H9 (cell line): ENCODE results near the gene ASTL. TPM values are rescaled to one million over a fixed set of nuclear protein-coding genes. Genes with fewer than 3 reads are reported as not detected.

Experiments
- DNase-seq: peaks from one replicate; pipeline ENCODE4 v3.0.0-alpha.2; 2017
- H2AFZ ChIP-seq: one replicate; pipeline ENCODE4 v1.6.1; 2013; ENCODE audit warnings: mild to moderate bottlenecking, low read length, control low read depth, moderate library complexity
- H2AK5ac ChIP-seq: 2 replicates; pipeline ENCODE4 v1.6.1; 2013; ENCODE audit warnings: low read length, control low read depth, mixed read lengths; ENCODE audit not compliant: insufficient read length
- H2BK120ac ChIP-seq: one replicate; pipeline ENCODE4 v1.6.1; 2013; ENCODE audit warnings: low read depth, mild to moderate bottlenecking, low read length, control low read depth, inconsistent platforms; ENCODE audit not compliant: poor library complexity, severe bottlenecking
- H2BK12ac ChIP-seq: 2 replicates; pipeline ENCODE4 v1.6.1; 2013; ENCODE audit warnings: low read length, control low read depth, mixed read lengths, low read depth; ENCODE audit not compliant: insufficient read length
- H2BK15ac ChIP-seq: 2 replicates; pipeline ENCODE4 v1.6.1; 2013; ENCODE audit warnings: low read depth, low read length, control low read depth
- H2BK20ac ChIP-seq: one replicate; pipeline ENCODE4 v1.6.1; 2013; ENCODE audit warnings: low read depth, mild to moderate bottlenecking, low read length, control low read depth, inconsistent platforms; ENCODE audit not compliant: poor library complexity, severe bottlenecking
- H2BK5ac ChIP-seq: 2 replicates; pipeline ENCODE4 v1.6.1; 2013; ENCODE audit warnings: low read length, control low read depth, mixed read lengths; ENCODE audit not compliant: insufficient read length
- H3K14ac ChIP-seq: 2 replicates; pipeline ENCODE4 v1.6.1; 2013; ENCODE audit warnings: low read length, control low read depth; ENCODE audit not compliant: insufficient read depth
- H3K18ac ChIP-seq: 2 replicates; pipeline ENCODE4 v1.6.1; 2013; ENCODE audit warnings: low read depth, mild to moderate bottlenecking, mixed read lengths, low read length, control low read depth; ENCODE audit not compliant: insufficient read length
- H3K23ac ChIP-seq: 2 replicates; pipeline ENCODE4 v1.6.1; 2013; ENCODE audit warnings: low read length, control low read depth, mixed read lengths, low read depth; ENCODE audit not compliant: insufficient read length
- H3K23me2 ChIP-seq: 2 replicates; pipeline ENCODE4 v1.6.1; 2013; ENCODE audit warnings: low read depth, mild to moderate bottlenecking, mixed read lengths, low read length, control low read depth; ENCODE audit not compliant: insufficient read length, poor library complexity, severe bottlenecking
- H3K27ac ChIP-seq: 2 replicates; pipeline ENCODE4 v1.5.1; 2013; ENCODE audit warnings: low read length, control low read depth, mixed read lengths, low read depth; ENCODE audit not compliant: insufficient read length
- H3K27me3 ChIP-seq: 2 replicates; pipeline ENCODE4 v1.6.1; 2013; ENCODE audit warnings: low read length, control low read depth, inconsistent platforms; ENCODE audit not compliant: insufficient read depth
- H3K4ac ChIP-seq: 2 replicates; pipeline ENCODE4 v1.6.1; 2013; ENCODE audit warnings: low read depth, mild to moderate bottlenecking, control low read depth, inconsistent platforms, low read length, moderate library complexity
- H3K4me1 ChIP-seq: 2 replicates; pipeline ENCODE4 v1.6.1; 2013; ENCODE audit warnings: low read length, control low read depth, inconsistent platforms; ENCODE audit not compliant: insufficient read depth
- H3K4me2 ChIP-seq: 2 replicates; pipeline ENCODE4 v1.6.1; 2013; ENCODE audit warnings: low read length, control low read depth, mixed read lengths; ENCODE audit not compliant: insufficient read length, insufficient read depth
- H3K56ac ChIP-seq: 2 replicates; pipeline ENCODE4 v1.6.1; 2013; ENCODE audit warnings: low read depth, mild to moderate bottlenecking, mixed read lengths, low read length, control low read depth; ENCODE audit not compliant: insufficient read length
- H3K79me1 ChIP-seq: 2 replicates; pipeline ENCODE4 v1.6.1; 2013; ENCODE audit warnings: low read depth, mild to moderate bottlenecking, moderate library complexity, low read length, control low read depth, inconsistent platforms; ENCODE audit not compliant: insufficient read depth, poor library complexity, severe bottlenecking
- H3K79me2 ChIP-seq: 2 replicates; pipeline ENCODE4 v1.6.1; 2013; ENCODE audit warnings: low read length, control low read depth, inconsistent platforms; ENCODE audit not compliant: insufficient read depth
- H3K9ac ChIP-seq: 2 replicates; pipeline ENCODE4 v1.6.1; 2013; ENCODE audit warnings: low read length, control low read depth, mixed read lengths; ENCODE audit not compliant: insufficient read length; ENCODE audit errors: extremely low read depth
- H3K9me3 ChIP-seq: one replicate; pipeline ENCODE4 v1.6.1; 2013; ENCODE audit warnings: low read depth, low read length, inconsistent platforms; ENCODE audit not compliant: control insufficient read depth
- H3T11ph ChIP-seq: one replicate; pipeline ENCODE4 v1.6.1; 2013; ENCODE audit warnings: mild to moderate bottlenecking, low read length, control low read depth, inconsistent platforms
- H4K20me1 ChIP-seq: one replicate; pipeline ENCODE4 v1.6.1; 2013; ENCODE audit not compliant: control insufficient read depth, insufficient read length, insufficient read depth
- H4K5ac ChIP-seq: 2 replicates; pipeline ENCODE4 v1.6.1; 2013; ENCODE audit warnings: low read depth, mild to moderate bottlenecking, mixed read lengths, low read length, control low read depth; ENCODE audit not compliant: insufficient read length
- H4K8ac ChIP-seq: replicated peaks from 2 replicates; pipeline ENCODE4 v1.6.1; 2013; ENCODE audit warnings: low read length, control low read depth, mixed read lengths, low read depth; ENCODE audit not compliant: insufficient read length
- H4K91ac ChIP-seq: 2 replicates; pipeline ENCODE4 v1.6.1; 2013; ENCODE audit warnings: low read depth, mild to moderate bottlenecking, moderate library complexity, mixed read lengths, low read length, control low read depth; ENCODE audit not compliant: insufficient read length
- H3K27ac Mint-ChIP-seq, 3 experiments: 2 replicates in 2 of 3; 3 replicates in 1 of 3; pipeline ENCODE4 v1.8.0; 2020 to 2021; ENCODE audit warnings: mixed read lengths in 3 of 3, mild to moderate bottlenecking in 1 of 3, moderate library complexity in 1 of 3
- H3K27me3 Mint-ChIP-seq: 2 replicates; pipeline ENCODE4 v1.8.0; 2021; ENCODE audit warnings: low read depth, mild to moderate bottlenecking, moderate library complexity, mixed read lengths
- H3K36me3 Mint-ChIP-seq, 3 experiments: 2 replicates in 2 of 3; 3 replicates in 1 of 3; pipeline ENCODE4 v1.8.0; 2020 to 2021; ENCODE audit warnings: low read depth in 3 of 3, mixed read lengths in 3 of 3; ENCODE audit not compliant: insufficient read depth in 1 of 3
- H3K4me1 Mint-ChIP-seq, 2 experiments: 2 replicates each; pipeline ENCODE4 v1.8.0; 2020; ENCODE audit warnings: mixed read lengths in 2 of 2
- H3K4me3 Mint-ChIP-seq, 2 experiments: 2 replicates in 1 of 2; 3 replicates in 1 of 2; pipeline ENCODE4 v1.8.0; 2020 to 2021; ENCODE audit warnings: mild to moderate bottlenecking in 2 of 2, mixed read lengths in 2 of 2, moderate library complexity in 1 of 2
- H3K9me3 Mint-ChIP-seq, 2 experiments: 2 replicates in 1 of 2; 3 replicates in 1 of 2; pipeline ENCODE4 v1.8.0; 2020; ENCODE audit warnings: mild to moderate bottlenecking in 2 of 2, mixed read lengths in 2 of 2, moderate library complexity in 1 of 2
- CTCF ChIP-seq: fragments of 200-600 bp; sonication (generic); conservative IDR thresholded peaks from 3 replicates; pipeline ENCODE4 v1.8.0; 2021; ENCODE audit warnings: antibody characterized with exemption, mild to moderate bottlenecking
- WGBS: extraction: QIAGEN DNeasy Blood & Tissue Kit; methylation state at CpG from one replicate; pipeline ENCODE4 v1.1.7; 2013; ENCODE audit warnings: missing lambda C conversion rate, low lambda C conversion rate, mixed read lengths; ENCODE audit not compliant: insufficient read length; ENCODE audit errors: extremely low coverage; 5-methylcytosine and 5-hydroxymethylcytosine counted together
- total RNA-seq: library from RNA; stranded (reverse); gene quantifications from 2 replicates; pipeline ENCODE4 v1.2.1, GENCODE V29; 2021

ASTL gene
- total RNA-seq, 1 experiment from 2014 or later = 0.81 TPM

- H2AFZ ChIP-seq = no peak overlapping the region
- H2BK5ac ChIP-seq = no peak overlapping the region
- H4K91ac ChIP-seq = no peak overlapping the region
- no peaks in the 10 kb centered on the region for H3K9me3 ChIP-seq
- H3K14ac ChIP-seq = no peak overlapping the region
- no peaks in the 10 kb centered on the region for H3K9me3 Mint-ChIP-seq
- H3K4me1 Mint-ChIP-seq = peaks cover 13 to 16% of the 10 kb centered on the region in 2 experiments; a peak in 3 of 4 replicates
- H3K79me1 ChIP-seq = no peaks in the 10 kb centered on the region
- H4K8ac ChIP-seq = no peak overlapping the region
- no peak overlapping the region for H3K4ac ChIP-seq
- no peak overlapping the region for H4K5ac ChIP-seq
- no peak overlapping the region for H2BK120ac ChIP-seq
- no peaks in the 10 kb centered on the region for H3K23me2 ChIP-seq
- no peak overlapping the region for H3K18ac ChIP-seq
- no peak overlapping the region for H2BK20ac ChIP-seq
- H3K27me3 ChIP-seq = no peaks in the 10 kb centered on the region
- H3K27ac Mint-ChIP-seq = no peak overlapping the region; a peak in 3 of 7 replicates
- H2BK15ac ChIP-seq = no peak overlapping the region
- H3K27ac ChIP-seq = no peak overlapping the region
- no peaks in the 10 kb centered on the region for H4K20me1 ChIP-seq
- H3T11ph ChIP-seq = no peak overlapping the region
- H3K27me3 Mint-ChIP-seq = peaks cover 9% of the 10 kb centered on the region
- no peaks in the 10 kb centered on the region; a peak in 1 of 7 replicates for H3K36me3 Mint-ChIP-seq
- no peak overlapping the region for H3K4me2 ChIP-seq
- H3K4me1 ChIP-seq = no peaks in the 10 kb centered on the region
- H3K79me2 ChIP-seq = no peaks in the 10 kb centered on the region
- H3K9ac ChIP-seq = no peak overlapping the region
- no peak overlapping the region for H3K23ac ChIP-seq
- no peak overlapping the region for H2AK5ac ChIP-seq
- TF ChIP-seq CTCF = no peak
- no peak overlapping the region; a peak in 1 of 5 replicates for H3K4me3 Mint-ChIP-seq
- H2BK12ac ChIP-seq = no peak overlapping the region
- WGBS = no CpG with 5 or more reads among the region's 17 CpGs
- no peak overlapping the region for H3K56ac ChIP-seq
- peak; percentile 28 for DNase-seq
These were observed 21.0 kb upstream of the ASTL start for GRCh38 chr2:96159084-96159830.
